HEK293 (cell line): ENCODE results near the gene WDSUB1.
A peak's percentile ranks its signal among the peaks of the same experiment; 100 is the strongest.

Experiments used
- CTCF ChIA-PET: fragments of 350-600 bp; formaldehyde crosslinking; extraction: SDS; loops from one replicate; lab custom pipeline; 2021; ENCODE audit warnings: antibody characterized with exemption; lab: Yijun Ruan, JAX
- POLR2A ChIA-PET: fragments of 300-600 bp; formaldehyde crosslinking; extraction: SDS; loops from one replicate; lab custom pipeline; 2020; ENCODE audit warnings: antibody characterized with exemption, inconsistent platforms; lab: Yijun Ruan, JAX
- H3K27ac ChIP-seq: fragments of 200-500 bp; sonication (Bioruptor generic); 2 replicates; pipeline ENCODE4 v1.5.1; 2014; ENCODE audit warnings: low read depth, low read length, control low read depth, inconsistent platforms; ENCODE audit errors: extremely low read depth
- H3K36me3 ChIP-seq, 2 experiments: fragments of 200-500 bp in 1 of 2; sonication (Bioruptor generic) in 1 of 2; 1 replicate in 1 of 2; 2 replicates in 1 of 2; pipeline ENCODE4 v1.5.1; 2014 to 2017; ENCODE audit warnings: inconsistent platforms in 2 of 2, low read length in 2 of 2; ENCODE audit not compliant: control insufficient read depth in 2 of 2, insufficient read depth in 1 of 2
- H3K4me1 ChIP-seq: fragments of 200-500 bp; sonication (Bioruptor generic); 2 replicates; pipeline ENCODE4 v1.5.1; 2014; ENCODE audit warnings: mild to moderate bottlenecking, low read length, inconsistent platforms; ENCODE audit not compliant: control insufficient read depth, insufficient read depth
- H3K4me3 ChIP-seq: 2 replicates; pipeline ENCODE4 v1.5.1; 2011; ENCODE audit warnings: low read depth, mild to moderate bottlenecking, control low read depth, low read length, moderate library complexity
- H3K9me3 ChIP-seq: fragments of 200-500 bp; sonication (Bioruptor generic); 2 replicates; pipeline ENCODE4 v1.5.1; 2014; ENCODE audit warnings: low read depth, low read length, inconsistent platforms; ENCODE audit not compliant: control insufficient read depth, insufficient read depth
- AEBP2 ChIP-seq: fragments of 450-650 bp; formaldehyde crosslinking; IDR thresholded peaks from 2 replicates; pipeline ENCODE4 v1.5.1; 2016; ENCODE audit warnings: missing biosample characterization, missing genetic modification characterization, borderline replicate concordance
- FEZF1 ChIP-seq: fragments of 450-650 bp; formaldehyde crosslinking; IDR thresholded peaks from 2 replicates; pipeline ENCODE4 v1.5.1; 2016; ENCODE audit warnings: missing biosample characterization, missing genetic modification characterization
- GLIS1 ChIP-seq: fragments of 450-650 bp; formaldehyde crosslinking; IDR thresholded peaks from 2 replicates; pipeline ENCODE4 v1.5.1; 2016; ENCODE audit warnings: missing biosample characterization, missing genetic modification characterization
- HOXA7 ChIP-seq: sonication (generic); formaldehyde crosslinking; IDR thresholded peaks from 2 replicates; pipeline ENCODE4 v1.8.1; 2022; ENCODE audit warnings: missing genetic modification reagents, borderline replicate concordance
- KLF10 ChIP-seq: fragments of 450-650 bp; IDR thresholded peaks from 2 replicates; pipeline ENCODE4 v1.5.1; 2018; ENCODE audit warnings: missing biosample characterization, mild to moderate bottlenecking, missing genetic modification characterization
- ZBTB11 ChIP-seq: fragments of 450-650 bp; formaldehyde crosslinking; conservative IDR thresholded peaks from 2 replicates; pipeline ENCODE4 v1.5.1; 2016; ENCODE audit warnings: low read depth, missing biosample characterization, missing genetic modification characterization
- ZFP41 ChIP-seq: fragments of 450-650 bp; formaldehyde crosslinking; IDR thresholded peaks from 2 replicates; pipeline ENCODE4 v1.5.1; 2016; ENCODE audit warnings: missing biosample characterization, missing genetic modification characterization, borderline replicate concordance
- ZNF146 ChIP-seq: fragments of 450-650 bp; formaldehyde crosslinking; IDR thresholded peaks from 2 replicates; pipeline ENCODE4 v1.5.1; 2016; ENCODE audit warnings: missing biosample characterization, missing genetic modification characterization
- ZNF148 ChIP-seq: fragments of 450-650 bp; formaldehyde crosslinking; IDR thresholded peaks from 2 replicates; pipeline ENCODE4 v1.5.0; 2017; ENCODE audit warnings: missing biosample characterization, missing genetic modification characterization, borderline replicate concordance
- ZNF155 ChIP-seq: fragments of 450-650 bp; formaldehyde crosslinking; IDR thresholded peaks from 2 replicates; pipeline ENCODE4 v1.5.1; 2016; ENCODE audit warnings: missing biosample characterization, missing genetic modification characterization
- ZNF211 ChIP-seq: fragments of 450-650 bp; formaldehyde crosslinking; IDR thresholded peaks from 2 replicates; pipeline ENCODE4 v1.5.1; 2016; ENCODE audit warnings: low read depth, missing biosample characterization, missing genetic modification characterization
- ZNF324 ChIP-seq: fragments of 450-650 bp; formaldehyde crosslinking; IDR thresholded peaks from 2 replicates; pipeline ENCODE4 v1.5.1; 2016; ENCODE audit warnings: missing biosample characterization, missing genetic modification characterization
- ZNF423 ChIP-seq: fragments of 450-650 bp; formaldehyde crosslinking; IDR thresholded peaks from 2 replicates; pipeline ENCODE4 v1.5.1; 2016; ENCODE audit warnings: missing biosample characterization, missing genetic modification characterization
- ZNF530 ChIP-seq: fragments of 450-650 bp; formaldehyde crosslinking; IDR thresholded peaks from 2 replicates; pipeline ENCODE4 v1.5.1; 2016; ENCODE audit warnings: low read depth, missing biosample characterization, missing genetic modification characterization
- ZNF585B ChIP-seq: fragments of 450-650 bp; formaldehyde crosslinking; IDR thresholded peaks from 2 replicates; pipeline ENCODE4 v1.5.1; 2016; ENCODE audit warnings: missing biosample characterization, missing genetic modification characterization
- ZNF707 ChIP-seq: fragments of 450-650 bp; formaldehyde crosslinking; IDR thresholded peaks from 2 replicates; pipeline ENCODE4 v1.5.1; 2016; ENCODE audit warnings: missing biosample characterization, missing genetic modification characterization
- ZSCAN23 ChIP-seq: fragments of 450-650 bp; formaldehyde crosslinking; IDR thresholded peaks from 2 replicates; pipeline ENCODE4 v1.5.1; 2016; ENCODE audit warnings: missing biosample characterization, missing genetic modification characterization
- TF ChIP-seq, protein P1 (sequence below): fragments of 450-650 bp; formaldehyde crosslinking; IDR thresholded peaks from 2 replicates; pipeline ENCODE4 v1.5.1; 2017; ENCODE audit warnings: missing biosample characterization, missing genetic modification characterization
- TF ChIP-seq, protein P2 (sequence below): fragments of 450-650 bp; formaldehyde crosslinking; IDR thresholded peaks from 2 replicates; pipeline ENCODE4 v1.5.1; 2016; ENCODE audit warnings: missing biosample characterization, missing genetic modification characterization
- TF ChIP-seq, protein P3 (sequence below): fragments of 450-650 bp; formaldehyde crosslinking; IDR thresholded peaks from 2 replicates; pipeline ENCODE4 v1.5.1; 2017; ENCODE audit warnings: missing biosample characterization, mild to moderate bottlenecking, missing genetic modification characterization, moderate library complexity

WDSUB1 gene

GRCh38 chr2:159266554-159266953, 19.9 kb downstream of the WDSUB1 start (continued):
- TF ChIP-seq, protein P1, sequence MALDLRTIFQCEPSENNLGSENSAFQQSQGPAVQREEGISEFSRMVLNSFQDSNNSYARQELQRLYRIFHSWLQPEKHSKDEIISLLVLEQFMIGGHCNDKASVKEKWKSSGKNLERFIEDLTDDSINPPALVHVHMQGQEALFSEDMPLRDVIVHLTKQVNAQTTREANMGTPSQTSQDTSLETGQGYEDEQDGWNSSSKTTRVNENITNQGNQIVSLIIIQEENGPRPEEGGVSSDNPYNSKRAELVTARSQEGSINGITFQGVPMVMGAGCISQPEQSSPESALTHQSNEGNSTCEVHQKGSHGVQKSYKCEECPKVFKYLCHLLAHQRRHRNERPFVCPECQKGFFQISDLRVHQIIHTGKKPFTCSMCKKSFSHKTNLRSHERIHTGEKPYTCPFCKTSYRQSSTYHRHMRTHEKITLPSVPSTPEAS (tag by site-specific recombination) = no peak
- no peak for TF ChIP-seq ZNF148
- no peak for TF ChIP-seq HOXA7 (CRISPR knock-in tag)
- TF ChIP-seq, protein P2, sequence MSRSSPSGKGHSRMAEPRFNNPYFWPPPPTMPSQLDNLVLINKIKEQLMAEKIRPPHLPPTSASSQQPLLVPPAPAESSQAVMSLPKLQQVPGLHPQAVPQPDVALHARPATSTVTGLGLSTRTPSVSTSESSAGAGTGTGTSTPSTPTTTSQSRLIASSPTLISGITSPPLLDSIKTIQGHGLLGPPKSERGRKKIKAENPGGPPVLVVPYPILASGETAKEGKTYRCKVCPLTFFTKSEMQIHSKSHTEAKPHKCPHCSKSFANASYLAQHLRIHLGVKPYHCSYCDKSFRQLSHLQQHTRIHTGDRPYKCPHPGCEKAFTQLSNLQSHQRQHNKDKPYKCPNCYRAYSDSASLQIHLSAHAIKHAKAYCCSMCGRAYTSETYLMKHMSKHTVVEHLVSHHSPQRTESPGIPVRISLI (tag by site-specific recombination) = no peak
- TF ChIP-seq ZNF530 (tag by site-specific recombination) = no peak
- no peak for TF ChIP-seq ZFP41
- no peak for TF ChIP-seq AEBP2 (tag by site-specific recombination)
- no peak for TF ChIP-seq KLF10 (tag by site-specific recombination)
- TF ChIP-seq, protein P3, sequence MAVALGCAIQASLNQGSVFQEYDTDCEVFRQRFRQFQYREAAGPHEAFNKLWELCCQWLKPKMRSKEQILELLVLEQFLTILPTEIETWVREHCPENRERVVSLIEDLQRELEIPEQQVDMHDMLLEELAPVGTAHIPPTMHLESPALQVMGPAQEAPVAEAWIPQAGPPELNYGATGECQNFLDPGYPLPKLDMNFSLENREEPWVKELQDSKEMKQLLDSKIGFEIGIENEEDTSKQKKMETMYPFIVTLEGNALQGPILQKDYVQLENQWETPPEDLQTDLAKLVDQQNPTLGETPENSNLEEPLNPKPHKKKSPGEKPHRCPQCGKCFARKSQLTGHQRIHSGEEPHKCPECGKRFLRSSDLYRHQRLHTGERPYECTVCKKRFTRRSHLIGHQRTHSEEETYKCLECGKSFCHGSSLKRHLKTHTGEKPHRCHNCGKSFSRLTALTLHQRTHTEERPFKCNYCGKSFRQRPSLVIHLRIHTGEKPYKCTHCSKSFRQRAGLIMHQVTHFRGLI (tag by site-specific recombination) = no peak

GRCh38 chr2:159265171-159265576, 21.3 kb downstream of the WDSUB1 start:
- TF ChIP-seq GLIS1 (tag by site-specific recombination) (peak; percentile 34; the same call in 1 of the 2 replicates), ZNF146 (tag by site-specific recombination) (no peak), ZNF585B (no peak), ZSCAN23 (tag by site-specific recombination) (no peak), ZNF155 (tag by site-specific recombination) (no peak), ZNF324 (tag by site-specific recombination) (no peak), ZBTB11 (no peak), ZNF211 (tag by site-specific recombination) (no peak), FEZF1 (tag by site-specific recombination) (peak; percentile 33; the same call in 1 of the 2 replicates), ZNF423 (tag by site-specific recombination) (no peak), ZNF707 (tag by site-specific recombination) (no peak)
- TF ChIP-seq, protein P1 (tag by site-specific recombination) = peak; percentile 59; the same call in 1 of the 2 replicates
- H3K36me3 ChIP-seq = no peaks in the 10 kb centered on the region; a peak in 1 of 3 replicates
- POLR2A ChIA-PET = no interaction called here
- no peaks in the 10 kb centered on the region for H3K9me3 ChIP-seq
- CTCF ChIA-PET = no interaction called here
- H3K4me1 ChIP-seq = no peaks in the 10 kb centered on the region
- no peak overlapping the region for H3K27ac ChIP-seq
- H3K4me3 ChIP-seq = no peak overlapping the region
